GM19328 (cell line): Measurements from ENCODE around the gene ENPP1.
A peak's percentile ranks its signal among the peaks of the same experiment; 100 is the strongest.
"Not testable (repeated sequence)": the region's sequence is repeated elsewhere in the genome, so short reads cannot be mapped to it uniquely, and the experiment has no call there.

Source experiments
- ATAC-seq: cut with Tn5 transposase; IDR thresholded peaks from one replicate; pipeline ENCODE4 v1.9.1; 2021; ENCODE audit warnings: mild to moderate bottlenecking, moderate library complexity; ENCODE audit not compliant: unreplicated experiment

ENPP1 gene

GRCh38 chr6:131867744-131868143 lies 59.9 kb downstream of the ENPP1 start:
- no peak for ATAC-seq

- no peak for ATAC-seq
These were observed 61.0 kb downstream of the ENPP1 start for GRCh38 chr6:131868836-131869235.

- ATAC-seq = no peak
These were observed 67.8 kb downstream of the ENPP1 start for GRCh38 chr6:131875647-131876046.

GRCh38 chr6:131876545-131876944 lies 68.7 kb downstream of the ENPP1 start:
- ATAC-seq = no peak

- no peak for ATAC-seq
These were observed 70.4 kb downstream of the ENPP1 start for GRCh38 chr6:131877999-131878789.

- ATAC-seq = no peak
These were observed 75.2 kb downstream of the ENPP1 start for GRCh38 chr6:131883016-131883415.

GRCh38 chr6:131885237-131885636 lies 77.4 kb downstream of the ENPP1 start:
- no peak for ATAC-seq

GRCh38 chr6:131886517-131886916 lies 78.7 kb downstream of the ENPP1 start:
- ATAC-seq = no peak

GRCh38 chr6:131890091-131890490 lies 82.3 kb downstream of the ENPP1 start:
- no peak for ATAC-seq

GRCh38 chr6:131893198-131893597 lies 85.4 kb downstream of the ENPP1 start:
- ATAC-seq = no peak

- ATAC-seq = no peak
These were observed 86.9 kb downstream of the ENPP1 start for GRCh38 chr6:131894493-131895424.

- no peak for ATAC-seq
These were observed 89.2 kb downstream of the ENPP1 start for GRCh38 chr6:131897050-131897435.

GRCh38 chr6:131897621-131898020 lies 89.8 kb downstream of the ENPP1 start:
- ATAC-seq = no peak

- ATAC-seq = no peak
These were observed 90.9 kb downstream of the ENPP1 start for GRCh38 chr6:131898718-131899117.

GRCh38 chr6:131900231-131900630 lies 92.4 kb downstream of the ENPP1 start:
- ATAC-seq = no peak

GRCh38 chr6:131901326-131901873 lies 93.6 kb downstream of the ENPP1 start:
- ATAC-seq = not testable (repeated sequence)

GRCh38 chr6:131903734-131904133 lies 95.9 kb downstream of the ENPP1 start:
- not testable (repeated sequence) for ATAC-seq

- ATAC-seq = not testable (repeated sequence)
These were observed 101.0 kb downstream of the ENPP1 start for GRCh38 chr6:131908787-131909186.

- ATAC-seq = peak; percentile 96
These were observed 101.8 kb downstream of the ENPP1 start for GRCh38 chr6:131909408-131910218.

- ATAC-seq = no peak
These were observed 102.4 kb downstream of the ENPP1 start for GRCh38 chr6:131910219-131910589.

- no peak for ATAC-seq
These were observed 103.1 kb downstream of the ENPP1 start for GRCh38 chr6:131910956-131911355.
